ENCODE measurements around the gene OR5J2.
"Not testable (repeated sequence)": the region's sequence is repeated elsewhere in the genome, so short reads cannot be mapped to it uniquely, and the experiment has no call there.

GRCh38 chr11:56143681-56144080, 32.7 kb upstream of the OR5J2 start:
- TF ChIP-seq CTCF (conservative IDR thresholded peaks at IDR 0.05; ENCODE audit: low read depth, low read length); EZH2 (IDR thresholded peaks at IDR 0.05; ENCODE audit: borderline replicate concordance, low read depth, low read length, poor library complexity, severe bottlenecking): not testable (repeated sequence)
